ENCODE measurements around the gene TENM4. TPM values are rescaled to one million over a fixed set of nuclear protein-coding genes. Genes with fewer than 3 reads are reported as not detected.

Gene TENM4
- total and polyA plus RNA-seq, 4 donors: 0.02 to 0.33 (median 0.14) TPM

DNA sequence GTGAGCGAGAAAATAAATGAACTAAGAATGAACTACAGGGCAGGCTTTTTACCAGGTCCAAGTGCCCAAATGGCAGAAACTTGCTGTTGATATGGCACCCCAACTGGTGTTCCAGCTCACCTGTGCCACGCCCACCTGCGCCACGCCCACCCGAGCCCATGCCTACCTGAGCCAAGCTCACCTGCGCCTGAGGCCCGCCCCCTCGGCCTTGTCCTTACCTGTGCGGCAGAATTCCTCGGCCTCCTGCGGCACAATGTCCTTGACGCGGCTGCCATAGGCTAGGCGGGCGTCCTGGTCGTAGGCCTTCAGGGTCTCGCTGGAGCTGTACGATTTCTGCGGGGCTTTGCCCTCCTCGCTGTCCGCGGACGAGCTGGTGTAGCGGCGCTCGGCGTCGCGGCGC is 371.3 kb downstream of the TENM4 start:
- no peaks in the 10 kb centered on the region for H3K27me3 ChIP-seq (ENCODE audit: control insufficient read depth in 4 of 4, insufficient read depth in 4 of 4, low read length in 3 of 4)
- 96% methylated on average over 30 of the region's 30 CpGs for WGBS
- no peak overlapping the region for H3K4me3 ChIP-seq (ENCODE audit: low read depth in 1 of 3, low read length in 3 of 3)
- no peak overlapping the region for H3K27ac ChIP-seq (ENCODE audit: low read depth in 1 of 2, low read length in 2 of 2)
- H3K4me1 ChIP-seq (ENCODE audit: control insufficient read depth in 4 of 4, insufficient read depth in 4 of 4, low read length in 3 of 4): no peaks in the 10 kb centered on the region
- no peak for DNase-seq (ENCODE audit: low spot score)
- H3K36me3 ChIP-seq (ENCODE audit: control insufficient read depth in 4 of 4, insufficient read depth in 3 of 4, low read depth in 1 of 4, low read length in 3 of 4): no peaks in the 10 kb centered on the region
- TF ChIP-seq FOXA1 (IDR thresholded peaks at IDR 0.05) (no peak), JUND (IDR thresholded peaks at IDR 0.05) (no peak), FOXA2 (IDR thresholded peaks at IDR 0.05) (no peak), RXRA (IDR thresholded peaks at IDR 0.05) (no peak), GABPA (IDR thresholded peaks at IDR 0.05 in 1 of 2, conservative IDR thresholded peaks at IDR 0.05 in 1 of 2) (no peak), SP1 (IDR thresholded peaks at IDR 0.05) (no peak), YY1 (IDR thresholded peaks at IDR 0.05) (no peak)
- TF ChIP-seq, protein P1, sequence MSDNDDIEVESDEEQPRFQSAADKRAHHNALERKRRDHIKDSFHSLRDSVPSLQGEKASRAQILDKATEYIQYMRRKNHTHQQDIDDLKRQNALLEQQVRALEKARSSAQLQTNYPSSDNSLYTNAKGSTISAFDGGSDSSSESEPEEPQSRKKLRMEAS (IDR thresholded peaks at IDR 0.05): no peak
- TF ChIP-seq, protein P2, sequence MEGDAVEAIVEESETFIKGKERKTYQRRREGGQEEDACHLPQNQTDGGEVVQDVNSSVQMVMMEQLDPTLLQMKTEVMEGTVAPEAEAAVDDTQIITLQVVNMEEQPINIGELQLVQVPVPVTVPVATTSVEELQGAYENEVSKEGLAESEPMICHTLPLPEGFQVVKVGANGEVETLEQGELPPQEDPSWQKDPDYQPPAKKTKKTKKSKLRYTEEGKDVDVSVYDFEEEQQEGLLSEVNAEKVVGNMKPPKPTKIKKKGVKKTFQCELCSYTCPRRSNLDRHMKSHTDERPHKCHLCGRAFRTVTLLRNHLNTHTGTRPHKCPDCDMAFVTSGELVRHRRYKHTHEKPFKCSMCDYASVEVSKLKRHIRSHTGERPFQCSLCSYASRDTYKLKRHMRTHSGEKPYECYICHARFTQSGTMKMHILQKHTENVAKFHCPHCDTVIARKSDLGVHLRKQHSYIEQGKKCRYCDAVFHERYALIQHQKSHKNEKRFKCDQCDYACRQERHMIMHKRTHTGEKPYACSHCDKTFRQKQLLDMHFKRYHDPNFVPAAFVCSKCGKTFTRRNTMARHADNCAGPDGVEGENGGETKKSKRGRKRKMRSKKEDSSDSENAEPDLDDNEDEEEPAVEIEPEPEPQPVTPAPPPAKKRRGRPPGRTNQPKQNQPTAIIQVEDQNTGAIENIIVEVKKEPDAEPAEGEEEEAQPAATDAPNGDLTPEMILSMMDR (IDR thresholded peaks at IDR 0.05; ENCODE audit: low read depth, low read length, missing input control): no peak
- TF ChIP-seq, protein P3, sequence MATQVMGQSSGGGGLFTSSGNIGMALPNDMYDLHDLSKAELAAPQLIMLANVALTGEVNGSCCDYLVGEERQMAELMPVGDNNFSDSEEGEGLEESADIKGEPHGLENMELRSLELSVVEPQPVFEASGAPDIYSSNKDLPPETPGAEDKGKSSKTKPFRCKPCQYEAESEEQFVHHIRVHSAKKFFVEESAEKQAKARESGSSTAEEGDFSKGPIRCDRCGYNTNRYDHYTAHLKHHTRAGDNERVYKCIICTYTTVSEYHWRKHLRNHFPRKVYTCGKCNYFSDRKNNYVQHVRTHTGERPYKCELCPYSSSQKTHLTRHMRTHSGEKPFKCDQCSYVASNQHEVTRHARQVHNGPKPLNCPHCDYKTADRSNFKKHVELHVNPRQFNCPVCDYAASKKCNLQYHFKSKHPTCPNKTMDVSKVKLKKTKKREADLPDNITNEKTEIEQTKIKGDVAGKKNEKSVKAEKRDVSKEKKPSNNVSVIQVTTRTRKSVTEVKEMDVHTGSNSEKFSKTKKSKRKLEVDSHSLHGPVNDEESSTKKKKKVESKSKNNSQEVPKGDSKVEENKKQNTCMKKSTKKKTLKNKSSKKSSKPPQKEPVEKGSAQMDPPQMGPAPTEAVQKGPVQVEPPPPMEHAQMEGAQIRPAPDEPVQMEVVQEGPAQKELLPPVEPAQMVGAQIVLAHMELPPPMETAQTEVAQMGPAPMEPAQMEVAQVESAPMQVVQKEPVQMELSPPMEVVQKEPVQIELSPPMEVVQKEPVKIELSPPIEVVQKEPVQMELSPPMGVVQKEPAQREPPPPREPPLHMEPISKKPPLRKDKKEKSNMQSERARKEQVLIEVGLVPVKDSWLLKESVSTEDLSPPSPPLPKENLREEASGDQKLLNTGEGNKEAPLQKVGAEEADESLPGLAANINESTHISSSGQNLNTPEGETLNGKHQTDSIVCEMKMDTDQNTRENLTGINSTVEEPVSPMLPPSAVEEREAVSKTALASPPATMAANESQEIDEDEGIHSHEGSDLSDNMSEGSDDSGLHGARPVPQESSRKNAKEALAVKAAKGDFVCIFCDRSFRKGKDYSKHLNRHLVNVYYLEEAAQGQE (IDR thresholded peaks at IDR 0.05): no peak
- TF ChIP-seq, protein P4, sequence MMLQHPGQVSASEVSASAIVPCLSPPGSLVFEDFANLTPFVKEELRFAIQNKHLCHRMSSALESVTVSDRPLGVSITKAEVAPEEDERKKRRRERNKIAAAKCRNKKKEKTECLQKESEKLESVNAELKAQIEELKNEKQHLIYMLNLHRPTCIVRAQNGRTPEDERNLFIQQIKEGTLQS (IDR thresholded peaks at IDR 0.05): no peak
- H3K9me3 ChIP-seq (ENCODE audit: control insufficient read depth in 4 of 4, low read length in 3 of 4): no peaks in the 10 kb centered on the region
- H3K9ac ChIP-seq (ENCODE audit: low read depth in 1 of 2, low read length in 2 of 2): no peak overlapping the region

DNA sequence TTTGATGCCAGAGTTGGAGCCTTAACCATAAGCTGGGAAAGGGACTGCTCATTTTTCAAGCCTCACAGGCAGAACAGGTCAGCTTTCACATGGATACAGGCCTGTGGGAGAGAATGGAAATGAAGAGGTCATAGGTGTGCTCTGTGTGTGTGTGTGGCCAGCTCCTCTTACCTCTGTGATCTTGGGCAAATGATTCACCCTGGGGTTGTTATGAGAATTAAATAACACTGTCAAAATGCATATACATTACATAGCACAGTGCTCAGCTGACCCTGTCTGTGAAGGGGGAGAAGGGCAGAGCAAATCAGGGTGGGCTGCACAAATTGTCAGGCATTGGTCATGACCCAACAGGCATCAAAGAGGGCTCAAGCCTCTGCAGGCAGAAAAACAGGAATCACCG is 372.5 kb downstream of the TENM4 start:
- Histone ChIP-seq H3K9me3 (ENCODE audit: control insufficient read depth in 4 of 4, low read length in 3 of 4) (no peaks in the 10 kb centered on the region), H3K36me3 (ENCODE audit: control insufficient read depth in 4 of 4, insufficient read depth in 3 of 4, low read depth in 1 of 4, low read length in 3 of 4) (no peaks in the 10 kb centered on the region), H3K4me1 (ENCODE audit: control insufficient read depth in 4 of 4, insufficient read depth in 4 of 4, low read length in 3 of 4) (no peaks in the 10 kb centered on the region), H3K27me3 (ENCODE audit: control insufficient read depth in 4 of 4, insufficient read depth in 4 of 4, low read length in 3 of 4) (no peaks in the 10 kb centered on the region), H3K9ac (ENCODE audit: low read depth in 1 of 2, low read length in 2 of 2) (no peak overlapping the region), H3K27ac (ENCODE audit: low read depth in 1 of 2, low read length in 2 of 2) (no peak overlapping the region), H3K4me3 (ENCODE audit: low read depth in 1 of 3, low read length in 3 of 3) (no peak overlapping the region)
- WGBS: 98% methylated on average over 1 of the region's 1 CpG
- TF ChIP-seq YY1 (IDR thresholded peaks at IDR 0.05) (no peak), HNF4A (conservative IDR thresholded peaks at IDR 0.05) (no peak), RXRA (IDR thresholded peaks at IDR 0.05) (no peak), FOXA2 (IDR thresholded peaks at IDR 0.05) (no peak), FOXA1 (IDR thresholded peaks at IDR 0.05) (no peak)
- TF ChIP-seq, protein P4 (IDR thresholded peaks at IDR 0.05): no peak
- TF ChIP-seq, protein P3 (IDR thresholded peaks at IDR 0.05): no peak
- no peak for DNase-seq (ENCODE audit: low spot score)
